OCI-LY3 (cell line): ENCODE measurements around the gene ULK1.

Experiments used
- H2AFZ ChIP-seq: fragments of 200-600, 300-600 bp; shearing (Covaris generic); 2 replicates; pipeline ENCODE4 v1.6.0; 2014; ENCODE audit warnings: antibody characterized with exemption, low read depth, low read length
- H3K27ac ChIP-seq: fragments of 200-600, 300-600 bp; sonication (generic); 2 replicates; pipeline ENCODE4 v1.5.1; 2014; ENCODE audit warnings: mild to moderate bottlenecking, low read length, moderate library complexity, mixed read lengths
- H3K27me3 ChIP-seq: fragments of 200-600, 300-600 bp; sonication (generic); 2 replicates; pipeline ENCODE4 v1.6.1; 2014; ENCODE audit warnings: low read depth, low read length, mixed read lengths
- H3K36me3 ChIP-seq: fragments of 200-600, 300-600 bp; sonication (generic); replicated peaks from 2 replicates; pipeline ENCODE3; 2014; ENCODE audit warnings: low read depth, low read length, mixed read lengths
- H3K4me1 ChIP-seq: fragments of 300-600, 200-600 bp; sonication (generic); 2 replicates; pipeline ENCODE4 v1.6.1; 2014; ENCODE audit warnings: low read length, mixed read lengths
- H3K4me2 ChIP-seq: fragments of 200-600, 300-600 bp; sonication (generic); 2 replicates; pipeline ENCODE4 v1.6.1; 2014; ENCODE audit warnings: low read length, mixed read lengths
- H3K4me3 ChIP-seq: fragments of 300-600, 200-600 bp; sonication (generic); 2 replicates; pipeline ENCODE4 v1.5.1; 2014; ENCODE audit warnings: antibody characterized with exemption, mild to moderate bottlenecking, low read length, moderate library complexity
- H3K79me2 ChIP-seq: fragments of 300-600, 200-600 bp; shearing (Covaris generic); 2 replicates; pipeline ENCODE4 v1.6.1; 2014; ENCODE audit warnings: mild to moderate bottlenecking, low read length, mixed read lengths
- H3K9ac ChIP-seq: fragments of 300-600, 200-600 bp; shearing (Covaris generic); 2 replicates; pipeline ENCODE4 v1.6.0; 2014; ENCODE audit warnings: mild to moderate bottlenecking, low read length, moderate library complexity
- H3K9me3 ChIP-seq: fragments of 200-600, 300-600 bp; shearing (Covaris generic); 2 replicates; pipeline ENCODE4 v1.6.1; 2014; ENCODE audit warnings: low read length, mixed read lengths; ENCODE audit not compliant: insufficient read depth
- H4K20me1 ChIP-seq: fragments of 200-600, 300-600 bp; sonication (generic); 2 replicates; pipeline ENCODE4 v1.6.1; 2016; ENCODE audit warnings: low read length, mixed read lengths; ENCODE audit not compliant: insufficient read depth
- EZH2phosphoT487 ChIP-seq: fragments of 200-600 bp; shearing (Covaris generic); IDR thresholded peaks from 2 replicates; pipeline ENCODE4 v1.6.1; 2018; ENCODE audit warnings: antibody characterized with exemption, mixed run types, low read depth
- TF ChIP-seq, protein P1 (sequence below): fragments of 200-600, 300-600 bp; sonication (generic); IDR thresholded peaks from 2 replicates; pipeline ENCODE4 v1.5.1; 2014; ENCODE audit warnings: antibody characterized with exemption, low read length, low read depth

The ULK1 gene

DNA sequence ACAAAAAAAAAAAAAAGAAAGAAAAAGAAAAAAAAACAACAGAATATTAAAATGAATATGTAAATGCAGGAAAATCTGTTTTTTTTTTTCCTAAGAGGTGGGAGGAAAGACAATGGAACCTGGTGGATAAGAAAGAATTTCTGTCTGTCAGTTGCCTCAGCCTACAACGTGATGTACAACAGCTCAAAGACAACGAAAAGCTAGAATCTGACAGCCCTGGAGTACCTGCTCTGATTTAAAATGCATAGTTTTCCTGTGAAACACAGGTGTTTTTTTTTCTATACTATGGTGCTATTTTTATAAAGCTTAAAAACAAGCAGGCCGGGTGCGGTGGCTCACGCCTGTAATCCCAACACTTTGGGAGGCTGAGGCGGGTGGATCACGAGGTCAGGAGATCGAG is 30.0 kb upstream of the ULK1 start:
- Histone ChIP-seq H3K9me3 (no peaks in the 10 kb centered on the region), H3K4me1 (peaks cover 3% of the 10 kb centered on the region; the same call in 1 of the 2 replicates), H3K27me3 (no peaks in the 10 kb centered on the region), H3K36me3 (no peaks in the 10 kb centered on the region), H3K4me3 (no peak overlapping the region), H3K27ac (no peak overlapping the region), H3K9ac (no peak overlapping the region), H4K20me1 (no peaks in the 10 kb centered on the region), H2AFZ (no peak overlapping the region), H3K79me2 (no peaks in the 10 kb centered on the region), H3K4me2 (no peak overlapping the region)
- TF ChIP-seq EZH2phosphoT487: no peak
- TF ChIP-seq, protein P1, sequence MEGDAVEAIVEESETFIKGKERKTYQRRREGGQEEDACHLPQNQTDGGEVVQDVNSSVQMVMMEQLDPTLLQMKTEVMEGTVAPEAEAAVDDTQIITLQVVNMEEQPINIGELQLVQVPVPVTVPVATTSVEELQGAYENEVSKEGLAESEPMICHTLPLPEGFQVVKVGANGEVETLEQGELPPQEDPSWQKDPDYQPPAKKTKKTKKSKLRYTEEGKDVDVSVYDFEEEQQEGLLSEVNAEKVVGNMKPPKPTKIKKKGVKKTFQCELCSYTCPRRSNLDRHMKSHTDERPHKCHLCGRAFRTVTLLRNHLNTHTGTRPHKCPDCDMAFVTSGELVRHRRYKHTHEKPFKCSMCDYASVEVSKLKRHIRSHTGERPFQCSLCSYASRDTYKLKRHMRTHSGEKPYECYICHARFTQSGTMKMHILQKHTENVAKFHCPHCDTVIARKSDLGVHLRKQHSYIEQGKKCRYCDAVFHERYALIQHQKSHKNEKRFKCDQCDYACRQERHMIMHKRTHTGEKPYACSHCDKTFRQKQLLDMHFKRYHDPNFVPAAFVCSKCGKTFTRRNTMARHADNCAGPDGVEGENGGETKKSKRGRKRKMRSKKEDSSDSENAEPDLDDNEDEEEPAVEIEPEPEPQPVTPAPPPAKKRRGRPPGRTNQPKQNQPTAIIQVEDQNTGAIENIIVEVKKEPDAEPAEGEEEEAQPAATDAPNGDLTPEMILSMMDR: no peak

DNA sequence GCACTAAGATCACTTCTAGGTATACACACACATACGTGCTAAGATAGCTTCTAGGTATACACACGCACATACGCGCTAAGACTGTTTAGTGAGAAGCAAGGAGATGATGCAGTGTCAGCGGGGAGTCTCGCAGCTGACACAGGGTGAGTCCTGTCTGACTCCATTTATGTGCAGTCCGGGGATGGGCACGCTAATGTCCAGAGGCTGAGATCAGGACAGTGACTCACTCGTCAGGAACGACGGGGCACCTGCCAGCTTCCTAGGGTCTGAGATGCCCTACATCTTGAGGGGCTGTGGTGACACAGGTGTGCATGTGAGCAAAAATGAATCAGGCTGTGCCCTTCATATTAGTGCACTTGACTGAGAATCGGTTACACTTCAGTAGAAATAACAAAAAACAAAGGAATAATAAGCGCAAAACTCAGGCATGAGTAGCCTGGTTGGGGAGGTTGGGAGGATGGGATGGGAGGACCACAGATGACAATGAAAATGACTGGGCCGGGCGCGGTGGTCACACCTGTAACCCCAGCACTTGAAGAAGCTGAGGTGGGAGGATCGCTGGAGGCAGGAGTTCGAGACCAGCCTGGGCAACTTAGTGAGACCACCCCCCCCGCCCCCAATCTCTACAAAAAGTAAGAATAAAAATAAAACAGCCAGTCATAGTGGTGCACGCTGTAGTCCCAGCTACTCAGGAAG is 29.1 kb upstream of the ULK1 start:
- Histone ChIP-seq H2AFZ (no peak overlapping the region), H3K9ac (no peak overlapping the region), H3K4me1 (peaks cover 3% of the 10 kb centered on the region; the same call in 1 of the 2 replicates), H3K27ac (no peak overlapping the region), H3K4me3 (no peak overlapping the region), H3K27me3 (no peaks in the 10 kb centered on the region), H3K4me2 (no peak overlapping the region), H4K20me1 (no peaks in the 10 kb centered on the region), H3K79me2 (no peaks in the 10 kb centered on the region), H3K36me3 (no peaks in the 10 kb centered on the region), H3K9me3 (no peaks in the 10 kb centered on the region)
- TF ChIP-seq, protein P1: no peak
- no peak for TF ChIP-seq EZH2phosphoT487

DNA sequence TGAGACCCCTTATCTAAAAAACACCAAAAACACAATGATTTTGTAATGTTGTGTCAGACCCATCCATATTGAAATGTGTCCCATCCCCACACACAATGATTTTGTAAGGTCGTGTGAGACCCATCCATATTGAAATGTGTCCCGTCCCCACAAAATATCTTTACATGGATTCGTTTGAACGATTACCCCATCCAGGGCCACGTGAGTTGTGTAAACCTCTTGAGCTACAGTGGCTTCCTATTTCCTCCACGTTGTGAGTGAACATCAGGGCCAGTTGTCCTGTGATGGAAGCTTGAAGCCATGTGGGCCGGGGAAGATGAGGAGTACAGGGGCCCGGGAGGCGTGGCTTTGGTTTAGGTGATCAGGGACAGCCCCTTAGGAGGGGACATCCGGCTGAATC is 27.0 kb upstream of the ULK1 start:
- no peak overlapping the region for H3K4me2 ChIP-seq
- TF ChIP-seq EZH2phosphoT487: no peak
- TF ChIP-seq, protein P1: no peak
- no peak overlapping the region for H2AFZ ChIP-seq
- H3K9me3 ChIP-seq: no peaks in the 10 kb centered on the region
- no peaks in the 10 kb centered on the region for H3K4me1 ChIP-seq
- H4K20me1 ChIP-seq: no peaks in the 10 kb centered on the region
- no peak overlapping the region for H3K9ac ChIP-seq
- H3K36me3 ChIP-seq: no peaks in the 10 kb centered on the region
- H3K79me2 ChIP-seq: no peaks in the 10 kb centered on the region
- no peak overlapping the region for H3K4me3 ChIP-seq
- no peak overlapping the region for H3K27ac ChIP-seq
- no peaks in the 10 kb centered on the region for H3K27me3 ChIP-seq

DNA sequence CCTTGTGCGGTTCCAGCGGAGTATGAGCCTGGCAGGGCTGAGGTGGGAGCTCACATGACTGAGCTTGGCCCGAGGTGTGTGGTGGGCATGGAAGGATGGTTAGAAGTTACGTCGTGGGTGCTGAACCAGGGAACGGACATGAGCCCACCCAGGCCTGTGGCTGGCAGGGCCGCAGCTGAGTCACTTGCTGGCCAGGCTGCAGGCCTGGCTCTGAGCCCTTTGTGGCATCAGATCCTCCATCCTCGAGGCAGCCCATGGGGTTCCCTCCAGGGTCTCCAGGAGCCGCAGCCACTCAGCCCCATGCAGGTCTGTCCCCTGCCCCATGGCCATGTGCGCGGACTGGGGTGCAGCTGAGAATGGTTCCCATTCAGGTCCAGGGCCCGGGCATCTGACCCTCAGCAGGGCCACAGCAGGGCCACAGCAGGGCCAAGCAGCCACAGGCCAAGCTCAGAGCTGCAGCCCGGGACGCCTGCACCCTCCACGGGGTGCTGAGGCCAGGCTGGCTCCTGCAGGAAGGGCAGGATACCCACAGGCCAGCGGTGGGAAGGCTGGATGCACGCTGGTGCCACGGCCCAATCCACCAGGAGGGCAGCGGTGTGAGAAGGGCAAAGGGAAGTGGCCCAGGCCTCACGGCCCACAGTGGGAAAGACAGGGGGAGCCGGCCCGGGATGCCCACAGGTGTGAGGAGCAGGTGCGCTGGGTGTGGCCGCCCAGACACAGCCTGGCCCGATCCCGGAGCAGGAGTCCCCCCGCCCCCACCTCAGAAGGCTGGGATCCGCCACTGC is 26.3 kb upstream of the ULK1 start:
- H3K9ac ChIP-seq: no peak overlapping the region
- TF ChIP-seq, protein P1: no peak
- no peak for TF ChIP-seq EZH2phosphoT487
- no peak overlapping the region for H3K4me3 ChIP-seq
- H3K27me3 ChIP-seq: no peaks in the 10 kb centered on the region
- H3K79me2 ChIP-seq: no peaks in the 10 kb centered on the region
- no peak overlapping the region for H3K4me2 ChIP-seq
- no peaks in the 10 kb centered on the region for H4K20me1 ChIP-seq
- no peaks in the 10 kb centered on the region for H3K36me3 ChIP-seq
- H2AFZ ChIP-seq: no peak overlapping the region
- H3K27ac ChIP-seq: no peak overlapping the region
- no peaks in the 10 kb centered on the region for H3K9me3 ChIP-seq
- no peaks in the 10 kb centered on the region for H3K4me1 ChIP-seq
